Activated naive CD8-positive, alpha-beta T cell (primary cell): Measurements from ENCODE around the gene SFT2D2.

Source experiments
- H3K27ac Mint-ChIP-seq: one replicate; pipeline ENCODE4 v1.8.0; 2021; ENCODE audit warnings: mixed read lengths
- H3K27me3 Mint-ChIP-seq: one replicate; pipeline ENCODE4 v1.8.0; 2021; ENCODE audit warnings: mixed read lengths
- H3K36me3 Mint-ChIP-seq: one replicate; pipeline ENCODE4 v1.8.0; 2021; ENCODE audit warnings: mixed read lengths
- H3K4me1 Mint-ChIP-seq: one replicate; pipeline ENCODE4 v1.8.0; 2021; ENCODE audit warnings: low read depth, mixed read lengths
- H3K4me3 Mint-ChIP-seq: one replicate; pipeline ENCODE4 v1.8.0; 2021; ENCODE audit warnings: mild to moderate bottlenecking, mixed read lengths
- H3K9me3 Mint-ChIP-seq: one replicate; pipeline ENCODE4 v1.8.0; 2021; ENCODE audit warnings: low read depth, mixed read lengths

The SFT2D2 gene

DNA sequence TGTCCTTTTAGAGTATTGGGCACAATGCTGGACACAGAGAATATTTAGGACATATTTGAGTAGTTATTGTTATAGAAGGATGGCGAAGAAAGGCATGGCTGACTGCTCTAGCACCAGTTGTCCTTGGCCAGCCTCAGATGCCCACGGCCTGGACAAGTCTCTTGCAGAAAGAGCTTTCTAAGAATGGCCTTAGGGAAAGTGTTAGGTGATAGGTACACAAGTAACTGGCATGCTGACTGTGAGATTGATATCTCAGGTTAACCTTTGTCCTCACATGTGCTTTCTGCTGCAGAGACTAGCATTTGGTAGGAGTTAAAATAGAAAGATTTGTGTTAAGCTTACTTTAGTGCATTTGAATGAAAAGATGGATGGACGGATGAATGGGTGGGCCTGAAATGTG is 10.1 kb downstream of the SFT2D2 start:
- Mint-ChIP-seq H3K4me1 (peaks cover 57% of the 10 kb centered on the region), H3K27ac (peak overlapping the region; percentile 59), H3K36me3 (peaks cover 46% of the 10 kb centered on the region)

DNA sequence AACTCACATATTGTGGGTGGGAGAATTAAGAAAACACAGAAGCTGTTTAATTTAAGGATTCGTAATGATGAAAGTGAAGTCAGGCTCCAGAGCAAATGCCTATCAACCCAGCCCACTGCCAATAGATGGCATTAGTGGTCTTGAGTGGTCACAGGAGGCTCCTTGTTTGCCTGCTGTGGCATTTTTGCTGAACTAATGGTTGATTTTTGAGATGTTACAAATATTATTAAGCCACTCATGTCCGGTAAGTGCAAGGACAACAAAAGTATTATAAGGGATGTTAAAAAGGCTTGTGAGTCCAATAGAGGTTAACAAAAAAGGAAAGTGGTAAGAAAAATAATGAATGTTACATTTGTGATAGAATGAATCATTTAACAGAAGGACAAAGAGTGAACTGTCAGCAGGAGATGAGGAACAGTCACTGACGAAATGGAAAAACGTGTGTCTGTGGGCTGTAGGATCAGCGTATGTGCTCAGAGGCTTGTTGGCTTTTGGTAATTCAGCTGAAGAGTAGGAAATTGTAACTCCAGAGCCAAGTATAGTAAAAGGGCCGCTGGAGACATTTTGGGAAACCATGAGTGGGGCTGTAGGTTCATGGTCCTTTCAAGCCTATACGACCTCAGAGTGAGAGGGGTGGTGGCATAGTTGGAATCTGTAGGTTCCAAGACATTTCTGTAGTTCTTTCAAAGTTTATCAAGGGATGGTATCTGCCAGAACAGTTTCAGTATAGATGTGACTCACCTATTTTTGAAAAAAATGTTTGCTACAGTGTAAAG is 11.2 kb downstream of the SFT2D2 start:
- Mint-ChIP-seq H3K27ac (peak overlapping the region; percentile 83), H3K4me1 (peaks cover 54% of the 10 kb centered on the region), H3K27me3 (no peaks in the 10 kb centered on the region), H3K36me3 (peaks cover 44% of the 10 kb centered on the region), H3K4me3 (peak overlapping the region; percentile 57), H3K9me3 (no peaks in the 10 kb centered on the region)

More for the DNA sequence above, 10.1 kb downstream of the SFT2D2 start:
- Mint-ChIP-seq H3K27me3 (no peaks in the 10 kb centered on the region), H3K4me3 (no peak overlapping the region), H3K9me3 (no peaks in the 10 kb centered on the region)

GRCh38 chr1:168243198-168243597 is 17.4 kb downstream of the SFT2D2 start:
- Mint-ChIP-seq H3K4me3 (no peak overlapping the region), H3K4me1 (peaks cover 37% of the 10 kb centered on the region), H3K27ac (no peak overlapping the region), H3K36me3 (peaks cover 37% of the 10 kb centered on the region), H3K27me3 (no peaks in the 10 kb centered on the region), H3K9me3 (no peaks in the 10 kb centered on the region)

DNA sequence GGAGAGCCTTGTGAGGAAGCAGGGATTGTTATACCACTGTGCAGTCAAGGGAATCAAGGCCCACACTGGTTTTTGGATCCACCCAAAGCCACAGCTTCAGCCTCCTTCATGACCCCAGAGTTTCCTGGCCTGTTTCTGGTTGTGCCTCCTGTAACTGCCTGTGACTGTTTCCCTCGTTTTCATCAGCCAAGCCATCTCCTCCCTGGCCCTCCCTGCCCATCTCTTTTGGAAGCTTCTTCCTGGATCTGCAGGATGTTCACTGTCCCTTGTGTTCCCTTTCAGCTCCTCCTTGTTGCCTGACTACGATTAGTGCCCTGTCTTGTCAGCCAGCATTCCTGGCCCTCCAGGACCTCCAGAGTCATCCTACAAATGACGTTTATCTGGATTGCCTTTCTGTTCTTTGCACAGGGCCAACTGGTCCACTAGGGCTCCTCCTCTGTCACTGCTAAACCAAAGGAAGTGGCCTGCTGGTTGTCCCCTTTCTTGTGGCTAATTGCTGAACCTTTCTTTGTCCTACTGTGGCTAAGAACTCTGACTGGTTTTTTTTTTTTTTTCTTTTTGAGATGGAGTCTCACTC is 17.9 kb downstream of the SFT2D2 start:
- Mint-ChIP-seq H3K36me3 (peaks cover 37% of the 10 kb centered on the region), H3K27ac (peak overlapping the region; percentile 52), H3K27me3 (no peaks in the 10 kb centered on the region), H3K9me3 (no peaks in the 10 kb centered on the region), H3K4me3 (no peak overlapping the region), H3K4me1 (peaks cover 39% of the 10 kb centered on the region)

GRCh38 chr1:168245042-168245441 is 19.2 kb downstream of the SFT2D2 start:
- Mint-ChIP-seq H3K4me3 (no peak overlapping the region), H3K36me3 (peaks cover 32% of the 10 kb centered on the region), H3K4me1 (peaks cover 46% of the 10 kb centered on the region), H3K9me3 (no peaks in the 10 kb centered on the region), H3K27ac (no peak overlapping the region), H3K27me3 (no peaks in the 10 kb centered on the region)

DNA sequence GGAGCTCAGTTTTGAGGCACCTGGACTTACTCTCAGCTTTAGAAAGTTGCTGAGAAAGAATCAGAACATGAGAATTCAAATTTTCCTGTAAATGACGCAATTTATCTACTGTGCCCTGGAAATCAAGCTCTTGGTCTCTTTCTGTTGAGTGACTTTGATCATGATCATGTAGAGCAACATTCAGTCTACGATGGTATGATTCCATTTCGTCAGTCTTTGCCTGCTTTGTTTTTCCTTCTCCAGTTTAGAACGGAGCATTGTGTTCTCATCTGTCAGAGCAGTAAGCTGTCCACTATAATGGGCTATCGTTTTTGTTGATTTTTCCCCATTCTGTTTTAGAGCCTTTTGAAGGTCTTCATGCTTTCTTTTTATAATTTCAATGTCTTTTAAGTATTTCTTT is 20.7 kb downstream of the SFT2D2 start:
- Mint-ChIP-seq H3K27ac (no peak overlapping the region), H3K4me3 (no peak overlapping the region), H3K4me1 (peaks cover 52% of the 10 kb centered on the region), H3K9me3 (no peaks in the 10 kb centered on the region), H3K36me3 (peaks cover 29% of the 10 kb centered on the region), H3K27me3 (no peaks in the 10 kb centered on the region)

- peaks cover 37% of the 10 kb centered on the region for H3K36me3 Mint-ChIP-seq
- peaks cover 32% of the 10 kb centered on the region for H3K4me1 Mint-ChIP-seq
- H3K27ac Mint-ChIP-seq, result no peak overlapping the region
- no peaks in the 10 kb centered on the region for H3K27me3 Mint-ChIP-seq
- no peak overlapping the region for H3K4me3 Mint-ChIP-seq
- H3K9me3 Mint-ChIP-seq, result peaks cover 13% of the 10 kb centered on the region
These were observed 26.5 kb downstream of the SFT2D2 start for GRCh38 chr1:168252204-168252733.

- H3K27me3 Mint-ChIP-seq, result no peaks in the 10 kb centered on the region
- H3K4me1 Mint-ChIP-seq, result peaks cover 19% of the 10 kb centered on the region
- peaks cover 42% of the 10 kb centered on the region for H3K36me3 Mint-ChIP-seq
- H3K9me3 Mint-ChIP-seq, result peaks cover 13% of the 10 kb centered on the region
- no peak overlapping the region for H3K27ac Mint-ChIP-seq
- H3K4me3 Mint-ChIP-seq, result no peak overlapping the region
These were observed 30.4 kb downstream of the SFT2D2 start for GRCh38 chr1:168256164-168256563.

DNA sequence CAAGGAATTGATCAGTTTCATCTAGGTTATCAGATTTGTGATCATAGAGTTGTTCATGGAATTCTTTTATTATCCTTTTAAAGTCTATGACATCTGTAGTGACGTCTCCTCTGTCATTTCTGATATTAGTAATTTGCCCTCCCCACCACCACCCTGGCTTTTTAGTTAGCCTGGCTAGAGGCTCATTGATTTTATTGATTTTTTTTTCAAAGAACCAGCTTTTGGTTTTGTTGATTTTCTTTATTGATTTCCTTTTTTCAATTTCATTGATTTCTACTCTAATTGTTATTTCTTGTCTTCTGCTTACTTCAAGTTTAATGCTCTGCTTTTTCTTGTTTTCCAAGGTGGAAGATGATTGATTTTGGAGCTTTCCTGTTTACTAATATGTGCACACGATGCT is 31.6 kb downstream of the SFT2D2 start:
- H3K9me3 Mint-ChIP-seq, result peaks cover 13% of the 10 kb centered on the region
- H3K36me3 Mint-ChIP-seq, result peaks cover 46% of the 10 kb centered on the region
- no peak overlapping the region for H3K4me3 Mint-ChIP-seq
- H3K27ac Mint-ChIP-seq, result no peak overlapping the region
- peaks cover 23% of the 10 kb centered on the region for H3K4me1 Mint-ChIP-seq
- no peaks in the 10 kb centered on the region for H3K27me3 Mint-ChIP-seq

GRCh38 chr1:168259567-168259966 is 33.8 kb downstream of the SFT2D2 start:
- H3K9me3 Mint-ChIP-seq, result peaks cover 18% of the 10 kb centered on the region
- no peak overlapping the region for H3K4me3 Mint-ChIP-seq
- peaks cover 49% of the 10 kb centered on the region for H3K36me3 Mint-ChIP-seq
- peaks cover 21% of the 10 kb centered on the region for H3K4me1 Mint-ChIP-seq
- no peaks in the 10 kb centered on the region for H3K27me3 Mint-ChIP-seq
- no peak overlapping the region for H3K27ac Mint-ChIP-seq

DNA sequence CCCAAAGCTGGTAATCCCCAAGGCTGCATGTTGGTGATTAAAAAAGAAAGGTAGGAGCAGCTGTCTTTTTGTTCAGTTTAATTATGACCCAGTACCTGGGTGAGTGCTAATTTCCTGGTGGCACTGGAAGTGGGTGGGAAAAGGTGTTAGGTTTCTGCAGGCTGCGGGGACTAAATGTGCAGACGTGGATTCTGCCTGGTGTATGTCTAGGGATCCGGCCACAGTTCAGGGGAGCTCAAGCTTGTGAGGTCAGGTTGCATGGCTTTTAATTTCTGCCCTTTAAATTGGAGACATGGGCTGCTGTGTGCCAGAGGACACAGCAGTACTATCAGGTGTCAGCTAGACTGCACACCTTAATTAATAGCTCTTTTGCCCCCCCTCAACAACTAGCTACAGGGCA is 34.6 kb downstream of the SFT2D2 start:
- Mint-ChIP-seq H3K27ac (no peak overlapping the region), H3K9me3 (peaks cover 18% of the 10 kb centered on the region), H3K4me3 (no peak overlapping the region), H3K27me3 (no peaks in the 10 kb centered on the region), H3K4me1 (peaks cover 21% of the 10 kb centered on the region), H3K36me3 (peaks cover 46% of the 10 kb centered on the region)

DNA sequence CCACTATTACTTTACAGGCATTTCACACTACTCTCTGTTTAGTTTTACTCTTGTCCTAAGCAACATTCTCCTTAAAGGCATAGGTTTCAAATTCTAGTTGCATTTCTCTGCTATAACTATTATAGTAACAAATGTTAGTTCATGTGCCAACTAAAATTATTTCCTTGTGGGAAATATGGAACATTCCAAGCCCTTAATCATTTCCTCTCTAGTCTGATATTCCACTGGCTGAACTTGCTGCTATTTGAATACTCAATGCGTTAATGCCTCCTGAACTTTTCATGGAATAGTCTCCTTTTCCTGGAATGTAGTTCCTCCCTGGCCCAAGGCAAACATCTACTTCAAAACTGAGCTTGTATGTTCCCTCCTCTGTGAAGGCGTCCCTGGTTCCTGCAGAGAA is 35.6 kb downstream of the SFT2D2 start:
- H3K4me3 Mint-ChIP-seq, result no peak overlapping the region
- peaks cover 39% of the 10 kb centered on the region for H3K36me3 Mint-ChIP-seq
- no peak overlapping the region for H3K27ac Mint-ChIP-seq
- no peaks in the 10 kb centered on the region for H3K27me3 Mint-ChIP-seq
- H3K4me1 Mint-ChIP-seq, result peaks cover 21% of the 10 kb centered on the region
- peaks cover 12% of the 10 kb centered on the region for H3K9me3 Mint-ChIP-seq

DNA sequence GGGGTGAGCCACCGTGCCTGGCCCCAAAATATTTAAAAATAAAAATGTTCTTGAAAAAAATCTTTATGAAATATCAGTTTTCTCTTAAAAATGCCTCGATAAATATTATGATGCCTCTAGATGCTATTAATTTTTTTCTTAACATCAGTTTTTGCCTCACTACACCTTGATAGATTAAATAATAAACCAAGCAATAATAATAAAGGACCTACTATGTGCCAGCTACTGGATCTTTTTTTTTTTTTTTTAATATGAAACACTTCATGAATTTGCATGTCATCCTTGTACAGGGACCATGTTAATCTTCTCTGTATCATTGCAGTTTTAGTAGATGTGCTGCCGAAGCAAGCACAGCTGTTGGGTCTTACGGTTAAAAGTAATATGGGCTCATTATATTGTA is 37.3 kb downstream of the SFT2D2 start:
- H3K36me3 Mint-ChIP-seq, result peaks cover 26% of the 10 kb centered on the region
- H3K4me1 Mint-ChIP-seq, result peaks cover 17% of the 10 kb centered on the region
- H3K9me3 Mint-ChIP-seq, result peaks cover 8% of the 10 kb centered on the region
- no peak overlapping the region for H3K4me3 Mint-ChIP-seq
- H3K27ac Mint-ChIP-seq, result no peak overlapping the region
- H3K27me3 Mint-ChIP-seq, result no peaks in the 10 kb centered on the region

- H3K36me3 Mint-ChIP-seq, result peaks cover 24% of the 10 kb centered on the region
- peaks cover 17% of the 10 kb centered on the region for H3K4me1 Mint-ChIP-seq
- H3K27me3 Mint-ChIP-seq, result no peaks in the 10 kb centered on the region
These were observed 38.5 kb downstream of the SFT2D2 start for GRCh38 chr1:168264296-168264695.

DNA sequence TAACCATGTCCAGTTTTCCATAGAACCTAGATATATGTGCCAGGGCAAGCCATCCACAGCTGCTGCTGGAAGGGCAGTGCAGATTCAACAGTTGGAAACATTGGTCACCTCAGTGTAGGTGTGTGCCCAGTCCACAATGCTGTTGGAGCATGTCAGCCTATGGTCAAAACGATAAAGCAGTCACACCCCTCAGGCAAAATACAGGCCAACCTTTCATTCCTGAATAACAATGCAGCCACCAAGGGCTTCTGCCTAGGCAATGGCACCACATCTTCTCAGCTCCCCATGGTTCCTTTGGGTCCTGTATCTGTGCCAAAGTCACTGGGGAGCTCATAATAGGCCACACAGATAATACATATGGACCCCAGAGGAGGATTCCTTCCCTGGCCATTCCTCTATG is 39.8 kb downstream of the SFT2D2 start:
- peaks cover 8% of the 10 kb centered on the region for H3K9me3 Mint-ChIP-seq
- no peaks in the 10 kb centered on the region for H3K27me3 Mint-ChIP-seq
- peaks cover 11% of the 10 kb centered on the region for H3K4me1 Mint-ChIP-seq
- no peak overlapping the region for H3K4me3 Mint-ChIP-seq
- peaks cover 27% of the 10 kb centered on the region for H3K36me3 Mint-ChIP-seq
- no peak overlapping the region for H3K27ac Mint-ChIP-seq

More at GRCh38 chr1:168264296-168264695, 38.5 kb downstream of the SFT2D2 start:
- Mint-ChIP-seq H3K9me3 (peaks cover 8% of the 10 kb centered on the region), H3K4me3 (no peak overlapping the region), H3K27ac (no peak overlapping the region)
